Esophagus (tissue), 2 donors: Measurements from ENCODE around the gene BICDL1. TPM values are rescaled to one million over a fixed set of nuclear protein-coding genes. Genes with fewer than 3 reads are reported as not detected.

ENCODE experiments used
- H3K27ac ChIP-seq, 2 donors: one replicate each; pipeline ENCODE4 v1.5.1; 2013; ENCODE audit warnings: low read depth in 2 of 2, mild to moderate bottlenecking in 2 of 2, inconsistent platforms in 1 of 2, low read length in 1 of 2, moderate library complexity in 1 of 2
- H3K27me3 ChIP-seq, 2 donors: one replicate each; pipeline ENCODE4 v1.6.1; 2013; ENCODE audit warnings: low read length in 2 of 2, control low read depth in 1 of 2, mild to moderate bottlenecking in 1 of 2; ENCODE audit not compliant: insufficient read depth in 2 of 2, control insufficient read depth in 1 of 2
- H3K36me3 ChIP-seq, 2 donors: one replicate each; pipeline ENCODE4 v1.6.1; 2013; ENCODE audit warnings: low read length in 1 of 2; ENCODE audit not compliant: control insufficient read depth in 2 of 2, insufficient read depth in 2 of 2
- H3K4me1 ChIP-seq, 2 donors: one replicate each; pipeline ENCODE4 v1.6.1; 2013; ENCODE audit warnings: low read length in 1 of 2; ENCODE audit not compliant: control insufficient read depth in 2 of 2, insufficient read depth in 2 of 2
- H3K4me3 ChIP-seq, 2 donors: one replicate each; pipeline ENCODE4 v1.5.1; 2013; ENCODE audit warnings: low read length in 2 of 2, mild to moderate bottlenecking in 2 of 2, low read depth in 1 of 2, moderate library complexity in 1 of 2
- H3K9me3 ChIP-seq, 2 donors: one replicate each; pipeline ENCODE4 v1.6.1; 2013; ENCODE audit warnings: mild to moderate bottlenecking in 2 of 2, low read depth in 1 of 2, low read length in 1 of 2, moderate library complexity in 1 of 2; ENCODE audit not compliant: control insufficient read depth in 2 of 2, insufficient read depth in 1 of 2
- WGBS, 2 donors: extraction: QIAGEN DNeasy Blood & Tissue Kit; methylation state at CpG; one replicate each; pipeline ENCODE4 v1.1.7; 2013; 5-methylcytosine and 5-hydroxymethylcytosine counted together
- polyA plus RNA-seq, 2 donors: library from polyadenylated mRNA; stranded (reverse); fragments of 200-250 nt; gene quantifications; one replicate each; pipeline ENCODE4 v1.2.3, GENCODE V29; 2013
- donor health status: healthy with polysubstance abuse.
- donor health status: Bipolar disorder and iron deficiency.

Gene BICDL1
- polyA plus RNA-seq, 2 donors, result 34.5 to 54.7 TPM

- Histone ChIP-seq H3K27ac (peak overlapping the region; percentile 77 to 90), H3K4me1 (peaks cover 35 to 40% of the 10 kb centered on the region in 2 donors), H3K4me3 (no peak overlapping the region), H3K27me3 (no peaks in the 10 kb centered on the region), H3K36me3 (peaks cover 5 to 59% of the 10 kb centered on the region in 2 donors), H3K9me3 (no peaks in the 10 kb centered on the region)
- WGBS, 2 donors, result 57 to 59% methylated on average over 13 of the region's 13 CpGs
These were observed 112.6 kb downstream of the BICDL1 start for GRCh38 chr12:120101617-120102016.

- 60 to 69% methylated on average over 30 of the region's 30 CpGs for WGBS, 2 donors
- H3K27me3 ChIP-seq, result no peaks in the 10 kb centered on the region
- peaks cover 35 to 40% of the 10 kb centered on the region in 2 donors for H3K4me1 ChIP-seq
- H3K9me3 ChIP-seq, result no peaks in the 10 kb centered on the region
- peaks cover 3 to 53% of the 10 kb centered on the region in 2 donors for H3K36me3 ChIP-seq
- peak overlapping the region in 1 of 2 donors; percentile 8 for H3K4me3 ChIP-seq
- peak overlapping the region; percentile 77 to 90 for H3K27ac ChIP-seq
These were observed 113.4 kb downstream of the BICDL1 start for GRCh38 chr12:120102189-120103043.

- no peaks in the 10 kb centered on the region for H3K27me3 ChIP-seq
- no peaks in the 10 kb centered on the region for H3K9me3 ChIP-seq
- WGBS, 2 donors, result 79 to 86% methylated on average over 11 of the region's 11 CpGs
- peak overlapping the region in 1 of 2 donors; percentile 90 for H3K27ac ChIP-seq
- peaks cover 35 to 40% of the 10 kb centered on the region in 2 donors for H3K4me1 ChIP-seq
- H3K36me3 ChIP-seq, result peaks cover 3 to 54% of the 10 kb centered on the region in 2 donors
- no peak overlapping the region for H3K4me3 ChIP-seq
These were observed 114.0 kb downstream of the BICDL1 start for GRCh38 chr12:120103044-120103338.

GRCh38 chr12:120103371-120103770 is 114.3 kb downstream of the BICDL1 start:
- Histone ChIP-seq H3K36me3 (peaks cover 0 to 54% of the 10 kb centered on the region in 2 donors), H3K27ac (no peak overlapping the region), H3K9me3 (no peaks in the 10 kb centered on the region), H3K4me3 (no peak overlapping the region), H3K27me3 (no peaks in the 10 kb centered on the region), H3K4me1 (peaks cover 33 to 40% of the 10 kb centered on the region in 2 donors)
- WGBS, 2 donors, result 96% methylated on average over 13 of the region's 13 CpGs

GRCh38 chr12:120106151-120106550 is 117.1 kb downstream of the BICDL1 start:
- Histone ChIP-seq H3K4me3 (no peak overlapping the region), H3K27ac (no peak overlapping the region), H3K4me1 (peaks cover 18 to 25% of the 10 kb centered on the region in 2 donors), H3K9me3 (no peaks in the 10 kb centered on the region), H3K36me3 (peaks cover 0 to 36% of the 10 kb centered on the region in 2 donors), H3K27me3 (no peaks in the 10 kb centered on the region)
- WGBS, 2 donors, result 89 to 94% methylated on average over 1 of the region's 1 CpG

GRCh38 chr12:120109570-120110267 is 120.7 kb downstream of the BICDL1 start:
- H3K27ac ChIP-seq, result peak overlapping the region; percentile 35 to 62
- H3K9me3 ChIP-seq, result no peaks in the 10 kb centered on the region
- peaks cover 3 to 8% of the 10 kb centered on the region in 2 donors for H3K4me1 ChIP-seq
- no peaks in the 10 kb centered on the region for H3K27me3 ChIP-seq
- peaks cover 0 to 21% of the 10 kb centered on the region in 2 donors for H3K36me3 ChIP-seq
- no peak overlapping the region for H3K4me3 ChIP-seq
- 87 to 89% methylated on average over 10 of the region's 10 CpGs for WGBS, 2 donors

- 60 to 63% methylated on average over 26 of the region's 26 CpGs for WGBS, 2 donors
- Histone ChIP-seq H3K27me3 (no peaks in the 10 kb centered on the region), H3K4me3 (no peak overlapping the region), H3K9me3 (no peaks in the 10 kb centered on the region), H3K36me3 (peaks cover 0 to 17% of the 10 kb centered on the region in 2 donors), H3K27ac (peak overlapping the region; percentile 62 to 87), H3K4me1 (peaks cover 3 to 14% of the 10 kb centered on the region in 2 donors)
These were observed 121.8 kb downstream of the BICDL1 start for GRCh38 chr12:120110550-120111501.

- WGBS, 2 donors, result 68 to 78% methylated on average over 3 of the region's 3 CpGs
- Histone ChIP-seq H3K36me3 (peaks cover 0 to 7% of the 10 kb centered on the region in 2 donors), H3K27me3 (no peaks in the 10 kb centered on the region), H3K4me1 (peaks cover 3 to 14% of the 10 kb centered on the region in 2 donors), H3K27ac (peak overlapping the region in 1 of 2 donors; percentile 98), H3K9me3 (no peaks in the 10 kb centered on the region), H3K4me3 (peak overlapping the region; percentile 80 to 92)
These were observed 126.0 kb downstream of the BICDL1 start for GRCh38 chr12:120115066-120115465.
